Muscle layer of duodenum (tissue), 2 donors: ENCODE results near the gene EPN1.

Experiments
- H3K27ac ChIP-seq: one replicate; pipeline ENCODE4 v1.7.0; 2013; ENCODE audit warnings: mild to moderate bottlenecking, low read length
- H3K27me3 ChIP-seq: one replicate; pipeline ENCODE4 v1.7.0; 2013; ENCODE audit warnings: low read depth, mild to moderate bottlenecking, control low read depth, low read length
- H3K36me3 ChIP-seq, 2 donors: one replicate each; pipeline ENCODE4 v1.7.0; 2013; ENCODE audit warnings: low read length in 2 of 2, control low read depth in 1 of 2, mild to moderate bottlenecking in 1 of 2; ENCODE audit not compliant: insufficient read depth in 2 of 2, control insufficient read depth in 1 of 2
- H3K4me1 ChIP-seq, 2 donors: one replicate each; pipeline ENCODE4 v1.7.0; 2013; ENCODE audit warnings: low read length in 2 of 2, mild to moderate bottlenecking in 2 of 2, control low read depth in 1 of 2, moderate library complexity in 1 of 2; ENCODE audit not compliant: insufficient read depth in 2 of 2, control insufficient read depth in 1 of 2
- H3K4me3 ChIP-seq, 2 donors: one replicate each; pipeline ENCODE4 v1.7.0; 2013; ENCODE audit warnings: low read length in 2 of 2, low read depth in 1 of 2, mild to moderate bottlenecking in 1 of 2
- H3K9me3 ChIP-seq, 2 donors: one replicate each; pipeline ENCODE4 v1.7.0; 2013; ENCODE audit warnings: low read length in 2 of 2, control low read depth in 1 of 2, mild to moderate bottlenecking in 1 of 2; ENCODE audit not compliant: control insufficient read depth in 1 of 2
- donor health status: healthy.

Gene EPN1

DNA sequence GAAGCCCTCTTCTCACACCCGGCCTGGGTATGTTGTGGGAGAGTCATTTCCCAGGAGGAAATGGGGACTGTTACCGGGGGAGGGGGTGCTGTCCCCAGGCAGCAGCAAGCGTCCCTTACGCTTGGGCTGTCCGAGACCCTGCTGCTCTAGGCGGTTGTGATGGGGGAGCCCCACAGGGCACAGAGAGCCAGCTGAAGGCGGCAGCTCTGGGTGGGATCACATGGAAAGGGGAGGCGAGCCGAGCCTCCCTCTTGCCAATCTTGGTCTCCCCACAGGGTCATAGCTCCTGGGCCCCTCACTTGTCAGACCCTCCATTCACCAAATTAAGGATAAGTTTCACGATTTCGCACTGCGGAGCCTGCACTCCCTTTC lies 22.0 kb downstream of the EPN1 start:
- no peak overlapping the region for H3K27ac ChIP-seq
- H3K4me1 ChIP-seq: no peaks in the 10 kb centered on the region
- no peak overlapping the region for H3K4me3 ChIP-seq
- peaks cover 31 to 76% of the 10 kb centered on the region in 2 donors for H3K36me3 ChIP-seq
- no peaks in the 10 kb centered on the region for H3K27me3 ChIP-seq
- H3K9me3 ChIP-seq: no peaks in the 10 kb centered on the region

- no peak overlapping the region for H3K27ac ChIP-seq
- H3K4me3 ChIP-seq: no peak overlapping the region
- no peaks in the 10 kb centered on the region for H3K9me3 ChIP-seq
- H3K27me3 ChIP-seq: no peaks in the 10 kb centered on the region
- peaks cover 31 to 70% of the 10 kb centered on the region in 2 donors for H3K36me3 ChIP-seq
- no peaks in the 10 kb centered on the region for H3K4me1 ChIP-seq
Observed at GRCh38 chr19:55697698-55698097, 22.7 kb downstream of the EPN1 start.

- peaks cover 25 to 64% of the 10 kb centered on the region in 2 donors for H3K36me3 ChIP-seq
- H3K9me3 ChIP-seq: no peaks in the 10 kb centered on the region
- H3K27ac ChIP-seq: no peak overlapping the region
- H3K27me3 ChIP-seq: no peaks in the 10 kb centered on the region
- H3K4me1 ChIP-seq: no peaks in the 10 kb centered on the region
- H3K4me3 ChIP-seq: no peak overlapping the region
Observed at GRCh38 chr19:55698256-55698655, 23.2 kb downstream of the EPN1 start.

- H3K4me3 ChIP-seq: no peak overlapping the region
- H3K4me1 ChIP-seq: no peaks in the 10 kb centered on the region
- H3K9me3 ChIP-seq: no peaks in the 10 kb centered on the region
- no peaks in the 10 kb centered on the region for H3K27me3 ChIP-seq
- H3K27ac ChIP-seq: no peak overlapping the region
- peaks cover 24 to 55% of the 10 kb centered on the region in 2 donors for H3K36me3 ChIP-seq
Observed at GRCh38 chr19:55699221-55699620, 24.2 kb downstream of the EPN1 start.

- Histone ChIP-seq H3K4me1 (no peaks in the 10 kb centered on the region), H3K27ac (no peak overlapping the region), H3K36me3 (peaks cover 14 to 39% of the 10 kb centered on the region in 2 donors), H3K27me3 (no peaks in the 10 kb centered on the region), H3K4me3 (no peak overlapping the region), H3K9me3 (no peaks in the 10 kb centered on the region)
Observed at GRCh38 chr19:55700813-55701212, 25.8 kb downstream of the EPN1 start.

- H3K27me3 ChIP-seq: no peaks in the 10 kb centered on the region
- H3K9me3 ChIP-seq: no peaks in the 10 kb centered on the region
- H3K4me3 ChIP-seq: no peak overlapping the region
- H3K4me1 ChIP-seq: no peaks in the 10 kb centered on the region
- H3K36me3 ChIP-seq: peaks cover 5 to 25% of the 10 kb centered on the region in 2 donors
- no peak overlapping the region for H3K27ac ChIP-seq
Observed at GRCh38 chr19:55702131-55702627, 27.2 kb downstream of the EPN1 start.

GRCh38 chr19:55703790-55704215 lies 28.8 kb downstream of the EPN1 start:
- Histone ChIP-seq H3K36me3 (peaks cover 0 to 12% of the 10 kb centered on the region in 2 donors), H3K9me3 (no peaks in the 10 kb centered on the region), H3K27me3 (no peaks in the 10 kb centered on the region), H3K4me3 (no peak overlapping the region), H3K27ac (no peak overlapping the region), H3K4me1 (no peaks in the 10 kb centered on the region)

DNA sequence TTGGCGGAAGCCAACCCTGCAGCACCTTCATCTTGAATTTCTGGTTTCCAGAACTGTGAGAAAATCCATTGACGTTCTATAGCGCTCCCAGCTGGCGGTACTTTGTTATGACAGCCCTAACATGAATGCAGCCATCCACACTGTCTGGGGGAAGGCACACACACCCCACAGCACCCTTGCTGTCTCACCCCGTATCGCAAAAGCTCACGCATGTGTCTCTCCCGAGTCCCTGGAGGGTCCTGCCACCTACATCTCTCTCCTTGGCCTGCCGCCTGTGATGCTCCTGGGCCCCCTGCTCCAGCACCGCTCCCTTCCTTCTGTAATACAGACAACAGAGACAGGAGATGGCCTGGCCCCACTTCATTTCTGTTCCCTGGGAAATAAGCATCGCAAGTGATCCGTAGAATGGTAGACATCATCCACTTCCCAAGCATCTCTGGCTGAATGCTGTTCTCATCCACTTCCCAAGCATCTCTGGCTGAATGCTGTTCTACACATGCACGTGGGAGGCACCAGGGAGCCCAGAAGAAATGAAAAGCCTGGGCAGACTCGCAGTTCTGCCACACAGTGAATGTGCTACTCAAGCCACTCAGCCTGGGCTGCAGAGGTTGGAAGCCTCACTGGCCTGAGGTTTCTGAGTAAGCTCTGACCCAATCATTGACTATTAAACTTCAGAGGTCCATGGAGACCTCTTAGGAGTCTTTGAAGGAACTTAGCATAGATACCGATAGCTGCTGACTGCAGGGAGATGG lies 29.6 kb downstream of the EPN1 start:
- Histone ChIP-seq H3K4me1 (no peaks in the 10 kb centered on the region), H3K27me3 (no peaks in the 10 kb centered on the region), H3K4me3 (no peak overlapping the region), H3K9me3 (no peaks in the 10 kb centered on the region), H3K36me3 (peaks cover 0 to 5% of the 10 kb centered on the region in 2 donors), H3K27ac (no peak overlapping the region)

- Histone ChIP-seq H3K4me3 (no peak overlapping the region), H3K9me3 (no peaks in the 10 kb centered on the region), H3K27me3 (no peaks in the 10 kb centered on the region), H3K36me3 (no peaks in the 10 kb centered on the region), H3K27ac (no peak overlapping the region), H3K4me1 (no peaks in the 10 kb centered on the region)
Observed at GRCh38 chr19:55705972-55706371, 30.9 kb downstream of the EPN1 start.

GRCh38 chr19:55711719-55712118 lies 36.7 kb downstream of the EPN1 start:
- no peak overlapping the region for H3K27ac ChIP-seq
- no peak overlapping the region for H3K4me3 ChIP-seq
- no peaks in the 10 kb centered on the region for H3K36me3 ChIP-seq
- no peaks in the 10 kb centered on the region for H3K9me3 ChIP-seq
- H3K27me3 ChIP-seq: no peaks in the 10 kb centered on the region
- no peaks in the 10 kb centered on the region for H3K4me1 ChIP-seq

DNA sequence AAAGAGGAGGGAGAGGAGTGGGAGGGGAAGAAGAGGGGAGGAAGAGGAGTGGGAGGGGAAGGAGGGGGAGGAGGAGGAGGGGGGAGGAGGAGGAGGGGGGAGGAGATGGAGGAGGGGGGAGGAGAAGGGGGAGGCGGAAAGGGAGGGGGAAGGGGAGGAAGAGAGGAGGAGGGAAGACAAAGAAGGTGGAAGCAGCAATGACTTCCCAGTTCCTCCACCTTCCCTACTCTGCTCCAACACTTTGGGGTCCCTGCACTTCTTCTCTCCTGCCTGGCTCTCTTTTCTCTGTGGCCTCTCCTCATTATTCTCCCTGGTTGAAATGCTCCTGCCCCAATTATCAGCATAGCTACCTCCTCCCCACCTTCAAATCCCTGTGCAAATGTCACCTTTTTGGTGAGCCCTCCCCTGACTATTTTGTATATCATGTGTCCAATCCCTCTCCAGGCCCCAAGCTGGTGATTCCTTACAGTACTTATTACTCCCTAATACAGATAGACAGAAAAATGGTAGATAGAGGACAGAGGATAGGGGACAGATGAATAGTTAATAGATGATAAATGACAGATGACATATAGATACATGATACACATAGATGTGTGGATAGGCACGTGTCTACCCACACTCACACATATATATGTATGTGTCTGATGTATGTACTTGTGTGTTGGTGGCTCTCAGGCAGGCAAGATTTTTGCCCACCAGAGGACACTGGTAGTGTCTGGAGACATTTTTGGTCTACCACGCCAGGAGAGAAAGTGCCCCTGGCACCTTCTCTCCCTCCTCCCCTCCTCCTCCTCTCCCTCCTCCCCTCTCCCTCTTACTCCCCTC lies 38.0 kb downstream of the EPN1 start:
- Histone ChIP-seq H3K27me3 (no peaks in the 10 kb centered on the region), H3K4me3 (no peak overlapping the region), H3K36me3 (no peaks in the 10 kb centered on the region), H3K4me1 (no peaks in the 10 kb centered on the region), H3K9me3 (no peaks in the 10 kb centered on the region), H3K27ac (no peak overlapping the region)
